Spleen (tissue), 11 donors: ENCODE measurements around the gene HERPUD1. TPM values are rescaled to one million over a fixed set of nuclear protein-coding genes. Genes with fewer than 3 reads are reported as not detected.
A peak's percentile ranks its signal among the peaks of the same experiment; 100 is the strongest.

Experiments used
- DNase-seq: peaks from one replicate; pipeline ENCODE4 v3.0.0-alpha.2; 2020
- H3K27ac ChIP-seq, 8 donors: fragments of 200-600 bp; sonication (generic) in 7 of 8; 1 replicate in 4 of 8; 2 replicates in 4 of 8; pipeline versions ENCODE4 v1.5.0 to v1.8.0; 2016 to 2021; ENCODE audit warnings: inconsistent platforms in 4 of 8, mild to moderate bottlenecking in 4 of 8, moderate library complexity in 1 of 8
- H3K27me3 ChIP-seq, 7 donors: fragments of 200-600 bp; sonication (generic) in 6 of 7; replicated peaks in 1 of 7; 1 replicate in 4 of 7; 2 replicates in 3 of 7; pipeline versions ENCODE4 v1.5.0 to v1.8.0; 2016 to 2021; ENCODE audit warnings: inconsistent platforms in 3 of 7, mild to moderate bottlenecking in 1 of 7
- H3K36me3 ChIP-seq, 6 donors: fragments of 200-600 bp; sonication (generic) in 5 of 6; 1 replicate in 4 of 6; 2 replicates in 2 of 6; pipeline versions ENCODE4 v1.5.0 to v1.8.0; 2016 to 2021; ENCODE audit warnings: inconsistent platforms in 2 of 6
- H3K4me1 ChIP-seq, 6 donors: fragments of 200-600 bp; sonication (generic) in 5 of 6; 1 replicate in 3 of 6; 2 replicates in 3 of 6; pipeline versions ENCODE4 v1.5.0 to v1.8.0; 2016 to 2021; ENCODE audit warnings: inconsistent platforms in 3 of 6
- H3K4me3 ChIP-seq, 8 donors: fragments of 200-600 bp; sonication (generic) in 7 of 8; 1 replicate in 4 of 8; 2 replicates in 4 of 8; pipeline versions ENCODE4 v1.5.0 to v1.8.0; 2016 to 2021; ENCODE audit warnings: inconsistent platforms in 4 of 8, mild to moderate bottlenecking in 4 of 8, moderate library complexity in 2 of 8
- H3K9me3 ChIP-seq, 8 donors: fragments of 200-600 bp; sonication (generic) in 7 of 8; 1 replicate in 4 of 8; 2 replicates in 4 of 8; pipeline versions ENCODE4 v1.5.0 to v1.8.0; 2016 to 2021; ENCODE audit warnings: inconsistent platforms in 4 of 8
- CTCF ChIP-seq, 11 experiments: fragments of 200-600 bp in 7 of 11; fragments of 450-650 bp in 4 of 11; sonication (generic) in 4 of 11; IDR thresholded peaks in 8 of 11; conservative IDR thresholded peaks in 3 of 11; 1 replicate in 7 of 11; 2 replicates in 4 of 11; pipeline versions ENCODE4 v1.4.0 to v1.8.0; 2016 to 2021; ENCODE audit warnings: antibody characterized with exemption in 11 of 11, inconsistent platforms in 4 of 11, mild to moderate bottlenecking in 1 of 11
- POLR2A ChIP-seq, 3 donors: fragments of 450-650 bp; IDR thresholded peaks; one replicate each; pipeline ENCODE4 v1.5.1; 2017; ENCODE audit warnings: antibody characterized with exemption in 3 of 3, mild to moderate bottlenecking in 1 of 3
- POLR2AphosphoS5 ChIP-seq, 3 donors: sonication (generic); formaldehyde crosslinking; IDR thresholded peaks; one replicate each; pipeline ENCODE4 v1.5.1; 2017; ENCODE audit warnings: antibody characterized with exemption in 3 of 3
- WGBS, 5 donors: extraction: QIAGEN DNeasy Blood & Tissue Kit in 3 of 5; methylation state at CpG; one replicate each; pipeline versions ENCODE4 v1.1.5 to v1.1.7; 2013 to 2018; 5-methylcytosine and 5-hydroxymethylcytosine counted together
- intact Hi-C: fragments of 100-400 bp; cut with DNase I; formaldehyde crosslinking; loops from one replicate; pipeline ENCODE4 v1.15.0; 2023; ENCODE audit warnings: low total_unique reads
- polyA plus RNA-seq, 3 donors: library from polyadenylated mRNA; stranded (reverse); fragments of 200-250 nt; gene quantifications; one replicate each; pipeline ENCODE4 v1.2.1, GENCODE V29; 2013
- total RNA-seq, 7 donors: library from RNA; depleted of rRNA in 3 of 7; stranded (reverse); fragments of >200 nt in 3 of 7; fragmentation: NEBNext Ultra II Directional in 4 of 7; extraction: Animal tissue kit (Norgen Biotek cat#: 25700) in 4 of 7; gene quantifications; one replicate each; pipeline versions ENCODE4 v1.1.0 to v1.2.1, GENCODE V29; 2016 to 2021
- donor health status: healthy with polysubstance abuse.
- donor health status: DM: no; HTN: no; CAD: no; lungs with moderate emphysema.
- donor health status: DM: no; HTN: no; CAD: no.
- donor health status: Bipolar disorder and iron deficiency.
- donor health status: healthy.
- donor health status: DM: no; HTN: no; CAD: no.
- donor health status: DM: yes; HTN: yes; CAD: no.

Gene HERPUD1
- total and polyA plus RNA-seq, 10 donors = 84.1 to 370 (median 193) TPM

- TF ChIP-seq POLR2AphosphoS5 (IDR thresholded peaks at IDR 0.05) (no peak), POLR2A (IDR thresholded peaks at IDR 0.05) (no peak), CTCF (IDR thresholded peaks at IDR 0.05 in 8 of 11, conservative IDR thresholded peaks at IDR 0.05 in 3 of 11) (no peak)
- WGBS, 5 donors = 67 to 81% (median 74%) methylated on average over 16 of the region's 16 CpGs
- intact Hi-C loops = no loop called here
- no peak for DNase-seq
- H3K36me3 ChIP-seq = peaks cover 0 to 46% (median 4%) of the 10 kb centered on the region in 6 donors
- H3K4me1 ChIP-seq = peaks cover 14 to 93% (median 55%) of the 10 kb centered on the region in 6 donors
- no peaks in the 10 kb centered on the region for H3K27me3 ChIP-seq
- peak overlapping the region in 1 of 8 donors; percentile 4 for H3K4me3 ChIP-seq
- H3K9me3 ChIP-seq = no peaks in the 10 kb centered on the region
- H3K27ac ChIP-seq = peak overlapping the region in 5 of 8 donors; percentile 3 to 64 (median 42)
These were observed 49.1 kb downstream of the HERPUD1 start for GRCh38 chr16:56980792-56981724.

GRCh38 chr16:56981729-56982271 is 49.9 kb downstream of the HERPUD1 start:
- WGBS, 5 donors = 78 to 86% (median 82%) methylated on average over 11 to 12 of the region's 12 CpGs
- peak; percentile 59 for DNase-seq
- peak overlapping the region in 1 of 8 donors; percentile 4 for H3K4me3 ChIP-seq
- TF ChIP-seq POLR2A (IDR thresholded peaks at IDR 0.05) = no peak
- TF ChIP-seq POLR2AphosphoS5 (IDR thresholded peaks at IDR 0.05) = no peak
- no peak for TF ChIP-seq CTCF (IDR thresholded peaks at IDR 0.05 in 8 of 11, conservative IDR thresholded peaks at IDR 0.05 in 3 of 11)
- intact Hi-C loops = no loop called here
- H3K4me1 ChIP-seq = peaks cover 20 to 99% (median 63%) of the 10 kb centered on the region in 6 donors
- H3K27me3 ChIP-seq = no peaks in the 10 kb centered on the region
- H3K9me3 ChIP-seq = no peaks in the 10 kb centered on the region
- H3K36me3 ChIP-seq = peaks cover 0 to 53% (median 4%) of the 10 kb centered on the region in 6 donors
- H3K27ac ChIP-seq = peak overlapping the region in 4 of 8 donors; percentile 26 to 64 (median 44)

GRCh38 chr16:56982695-56983094 is 50.8 kb downstream of the HERPUD1 start:
- H3K36me3 ChIP-seq = peaks cover 0 to 53% (median 4%) of the 10 kb centered on the region in 6 donors
- WGBS, 5 donors = 85 to 95% (median 89%) methylated on average over 2 of the region's 2 CpGs
- no peak overlapping the region for H3K4me3 ChIP-seq
- no peaks in the 10 kb centered on the region for H3K9me3 ChIP-seq
- TF ChIP-seq POLR2AphosphoS5 (IDR thresholded peaks at IDR 0.05) (no peak), CTCF (IDR thresholded peaks at IDR 0.05 in 8 of 11, conservative IDR thresholded peaks at IDR 0.05 in 3 of 11) (no peak), POLR2A (IDR thresholded peaks at IDR 0.05) (no peak)
- H3K27me3 ChIP-seq = no peaks in the 10 kb centered on the region
- peaks cover 25 to 100% (median 72%) of the 10 kb centered on the region in 6 donors for H3K4me1 ChIP-seq
- H3K27ac ChIP-seq = peak overlapping the region in 2 of 8 donors; percentile 26 to 27
- intact Hi-C loops = no loop called here
- no peak for DNase-seq
